CD4-positive, alpha-beta T cell (primary cell): ENCODE results near the gene C1QL4. TPM values are rescaled to one million over a fixed set of nuclear protein-coding genes. Genes with fewer than 3 reads are reported as not detected.
A peak's percentile ranks its signal among the peaks of the same experiment; 100 is the strongest.

ENCODE experiments used
- ATAC-seq: fragments of 200-7000 bp; cut with Tn5 transposase; one replicate; pipeline ENCODE4 v1.10.0; 2022; ENCODE audit warnings: mild to moderate bottlenecking; ENCODE audit not compliant: poor library complexity
- CTCF ChIA-PET: fragments of 350-600 bp; sonication (Branson Sonifier 250); formaldehyde crosslinking; loops from one replicate; lab custom pipeline; 2021; ENCODE audit warnings: antibody characterized with exemption, inconsistent platforms; lab: Charles Lee
- POLR2A ChIA-PET: fragments of 350-600 bp; sonication (Branson Sonifier 250); formaldehyde crosslinking; loops from one replicate; lab custom pipeline; 2021; ENCODE audit warnings: antibody characterized with exemption, inconsistent platforms; lab: Charles Lee
- DNase-seq, 14 experiments: peaks; one replicate each; pipeline ENCODE4 v3.0.0-alpha.2; 2013 to 2020; ENCODE audit warnings: mixed read lengths in 2 of 14
- H3K27ac ChIP-seq, 2 donors: one replicate each; pipeline versions ENCODE4 v1.5.1 to v1.7.0; 2013; ENCODE audit warnings: low read length in 2 of 2, low read depth in 1 of 2, mild to moderate bottlenecking in 1 of 2
- H3K27me3 ChIP-seq, 2 experiments: 1 replicate in 1 of 2; 2 replicates in 1 of 2; pipeline versions ENCODE4 v1.6.1 to v1.7.0; 2013; ENCODE audit warnings: low read length in 2 of 2, control low read depth in 1 of 2, mild to moderate bottlenecking in 1 of 2, moderate library complexity in 1 of 2; ENCODE audit not compliant: insufficient read depth in 2 of 2, control insufficient read depth in 1 of 2
- H3K36me3 ChIP-seq: one replicate; pipeline ENCODE4 v1.6.1; 2013; ENCODE audit warnings: low read length, control low read depth; ENCODE audit not compliant: insufficient read depth
- H3K4me1 ChIP-seq: one replicate; pipeline ENCODE4 v1.6.1; 2013; ENCODE audit warnings: low read length, control low read depth; ENCODE audit not compliant: insufficient read depth
- H3K4me3 ChIP-seq: one replicate; pipeline ENCODE4 v1.5.1; 2013; ENCODE audit warnings: mild to moderate bottlenecking, low read length, moderate library complexity
- H3K9me3 ChIP-seq, 2 experiments: 1 replicate in 1 of 2; 2 replicates in 1 of 2; pipeline versions ENCODE4 v1.6.1 to v1.7.0; 2013; ENCODE audit warnings: low read length in 2 of 2, mild to moderate bottlenecking in 2 of 2, control low read depth in 1 of 2, moderate library complexity in 1 of 2; ENCODE audit not compliant: control insufficient read depth in 1 of 2, insufficient read depth in 1 of 2
- H3K27ac Mint-ChIP-seq: one replicate; pipeline ENCODE4 v1.8.0; 2020; ENCODE audit warnings: mixed read lengths
- H3K27me3 Mint-ChIP-seq: one replicate; pipeline ENCODE4 v1.8.0; 2021; ENCODE audit warnings: mixed read lengths
- H3K36me3 Mint-ChIP-seq: one replicate; pipeline ENCODE4 v1.8.0; 2021; ENCODE audit warnings: low read depth, mixed read lengths
- H3K4me1 Mint-ChIP-seq: one replicate; pipeline ENCODE4 v1.8.0; 2021; ENCODE audit warnings: low read depth, mixed read lengths
- H3K4me3 Mint-ChIP-seq: one replicate; pipeline ENCODE4 v1.8.0; 2020; ENCODE audit warnings: mild to moderate bottlenecking, mixed read lengths
- H3K9me3 Mint-ChIP-seq: one replicate; pipeline ENCODE4 v1.8.0; 2020; ENCODE audit warnings: mixed read lengths
- CTCF ChIP-seq: fragments of 200-600 bp; IDR thresholded peaks from one replicate; pipeline ENCODE4 v1.8.0; 2022; ENCODE audit warnings: antibody characterized with exemption, mild to moderate bottlenecking
- intact Hi-C, 2 experiments: fragments of 100-400 bp; cut with DNase I in 1 of 2; cut with micrococcal nuclease in 1 of 2; formaldehyde crosslinking; loops; one replicate each; pipeline versions ENCODE4 v1.15.1 to v1.9.0; 2023 to 2025; cut with DNase I, micrococcal nuclease
- total RNA-seq, 174 experiments: library from RNA in 2 of 174; stranded (reverse) in 2 of 174; gene quantifications; one replicate each; pipeline ENCODE4 v1.2.3 and lab custom pipeline; 2021 to 2026

C1QL4 gene
- total RNA-seq, 2 experiments from 2014 or later: not detected

GRCh38 chr12:49298160-49298559, 38.8 kb downstream of the C1QL4 start:
- Mint-ChIP-seq H3K36me3 (no peaks in the 10 kb centered on the region), H3K4me3 (peak overlapping the region; percentile 54), H3K27me3 (peaks cover 71% of the 10 kb centered on the region), H3K9me3 (no peaks in the 10 kb centered on the region), H3K4me1 (peaks cover 23% of the 10 kb centered on the region), H3K27ac (no peak overlapping the region)
- no peak overlapping the region for H3K4me3 ChIP-seq
- peaks cover 46 to 57% of the 10 kb centered on the region in 2 experiments for H3K27me3 ChIP-seq
- DNase-seq: no peak
- ATAC-seq: no peak
- intact Hi-C loops: no loop called here
- no peaks in the 10 kb centered on the region for H3K36me3 ChIP-seq
- peaks cover 0 to 22% of the 10 kb centered on the region in 2 experiments for H3K9me3 ChIP-seq
- POLR2A ChIA-PET: no interaction called here
- peaks cover 35% of the 10 kb centered on the region for H3K4me1 ChIP-seq
- no peak overlapping the region for H3K27ac ChIP-seq
- no peak for TF ChIP-seq CTCF
- CTCF ChIA-PET: interaction anchor here (0.7 kb wide), 1 partner anchor 50 kb away, joined by 3 read pairs; no protein-coding TSS in a partner anchor

- no peak overlapping the region for H3K4me3 ChIP-seq
- H3K9me3 Mint-ChIP-seq: no peaks in the 10 kb centered on the region
- H3K27ac ChIP-seq: no peak overlapping the region
- CTCF ChIA-PET: interaction anchor here (1.9 to 2.0 kb wide), 2 partner anchors 9 to 50 kb away, joined by 6 to 7 read pairs; partner anchors contain the start of gene DNAJC22
- H3K4me1 ChIP-seq: peaks cover 35% of the 10 kb centered on the region
- no peak for TF ChIP-seq CTCF
- no peak for ATAC-seq
- peak overlapping the region; percentile 54 for H3K4me3 Mint-ChIP-seq
- no peaks in the 10 kb centered on the region for H3K36me3 ChIP-seq
- no peak for DNase-seq
- intact Hi-C loops: no loop called here
- H3K4me1 Mint-ChIP-seq: peaks cover 23% of the 10 kb centered on the region
- no peaks in the 10 kb centered on the region for H3K36me3 Mint-ChIP-seq
- peaks cover 0 to 22% of the 10 kb centered on the region in 2 experiments for H3K9me3 ChIP-seq
- peaks cover 66% of the 10 kb centered on the region for H3K27me3 Mint-ChIP-seq
- POLR2A ChIA-PET: interaction anchor here (1.0 kb wide), 1 partner anchor 25 kb away, joined by 5 read pairs; the partner anchor contains the start of gene TROAP
- peaks cover 48 to 59% of the 10 kb centered on the region in 2 experiments for H3K27me3 ChIP-seq
- no peak overlapping the region for H3K27ac Mint-ChIP-seq
These were observed 39.3 kb downstream of the C1QL4 start for GRCh38 chr12:49297695-49298060.

- peaks cover 63% of the 10 kb centered on the region for H3K27me3 Mint-ChIP-seq
- H3K36me3 ChIP-seq: no peaks in the 10 kb centered on the region
- ChIA-PET POLR2A (interaction anchor here (1.0 kb wide), 1 partner anchor 26 kb away, joined by 5 read pairs; the partner anchor contains the start of gene TROAP), CTCF (interaction anchor here (0.7 to 2.0 kb wide), 6 partner anchors 9 to 50 kb away, joined by 3 to 7 read pairs (median 5); partner anchors contain the start of genes C1QL4 and DNAJC22)
- intact Hi-C loops: no loop called here
- H3K4me3 Mint-ChIP-seq: peak overlapping the region; percentile 65
- no peaks in the 10 kb centered on the region for H3K36me3 Mint-ChIP-seq
- H3K27me3 ChIP-seq: peaks cover 48 to 59% of the 10 kb centered on the region in 2 experiments
- TF ChIP-seq CTCF: peak; percentile 32
- peak in 9 of 14 experiments; percentile 13 to 65 (median 27) for DNase-seq
- peaks cover 23% of the 10 kb centered on the region for H3K4me1 Mint-ChIP-seq
- peaks cover 35% of the 10 kb centered on the region for H3K4me1 ChIP-seq
- H3K9me3 ChIP-seq: peaks cover 0 to 22% of the 10 kb centered on the region in 2 experiments
- H3K27ac Mint-ChIP-seq: no peak overlapping the region
- ATAC-seq: peak; percentile 83
- peak overlapping the region; percentile 33 for H3K4me3 ChIP-seq
- no peak overlapping the region for H3K27ac ChIP-seq
- no peaks in the 10 kb centered on the region for H3K9me3 Mint-ChIP-seq
These were observed 39.9 kb downstream of the C1QL4 start for GRCh38 chr12:49296836-49297694.
